HG03196 (cell line): ENCODE data around the gene TLE2.
"Not testable (repeated sequence)": the region's sequence is repeated elsewhere in the genome, so short reads cannot be mapped to it uniquely, and the experiment has no call there.

ENCODE experiments used
- ATAC-seq: cut with Tn5 transposase; IDR thresholded peaks from one replicate; pipeline ENCODE4 v1.9.1; 2021; ENCODE audit not compliant: unreplicated experiment

The TLE2 gene

DNA sequence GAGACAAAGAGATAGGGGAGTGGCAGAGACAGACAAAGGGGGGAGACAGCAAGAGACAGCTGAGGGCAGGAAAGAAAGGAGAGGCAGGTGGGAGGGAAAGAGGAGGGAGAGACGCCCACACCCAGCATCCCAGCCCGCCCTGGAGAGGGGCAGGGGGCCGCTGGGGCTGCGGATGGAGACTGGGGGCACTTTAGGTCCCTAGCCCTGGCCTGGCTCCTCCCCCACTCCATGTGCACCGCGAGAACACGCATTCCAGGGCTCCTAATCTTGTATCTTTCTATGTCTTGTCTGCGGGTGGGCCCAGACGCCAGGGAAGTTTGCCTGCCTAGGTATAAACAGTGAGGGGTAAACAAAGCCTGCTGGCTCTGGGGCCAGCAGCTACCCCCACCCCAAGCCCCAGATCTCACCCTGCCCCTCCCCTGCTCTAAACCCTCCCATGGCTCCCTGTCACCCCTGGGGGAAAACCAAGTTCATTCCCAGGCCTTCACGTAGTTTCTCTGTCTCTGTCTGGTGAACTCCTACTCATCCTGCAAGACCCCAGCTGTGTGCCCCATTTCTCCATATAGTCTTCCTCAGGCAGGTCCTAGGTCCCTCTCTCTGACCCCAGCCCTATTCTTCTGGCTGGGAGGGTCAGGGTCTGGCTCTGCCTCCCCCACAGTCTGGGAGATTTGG is 27.5 kb upstream of the TLE2 start:
- no peak for ATAC-seq

DNA sequence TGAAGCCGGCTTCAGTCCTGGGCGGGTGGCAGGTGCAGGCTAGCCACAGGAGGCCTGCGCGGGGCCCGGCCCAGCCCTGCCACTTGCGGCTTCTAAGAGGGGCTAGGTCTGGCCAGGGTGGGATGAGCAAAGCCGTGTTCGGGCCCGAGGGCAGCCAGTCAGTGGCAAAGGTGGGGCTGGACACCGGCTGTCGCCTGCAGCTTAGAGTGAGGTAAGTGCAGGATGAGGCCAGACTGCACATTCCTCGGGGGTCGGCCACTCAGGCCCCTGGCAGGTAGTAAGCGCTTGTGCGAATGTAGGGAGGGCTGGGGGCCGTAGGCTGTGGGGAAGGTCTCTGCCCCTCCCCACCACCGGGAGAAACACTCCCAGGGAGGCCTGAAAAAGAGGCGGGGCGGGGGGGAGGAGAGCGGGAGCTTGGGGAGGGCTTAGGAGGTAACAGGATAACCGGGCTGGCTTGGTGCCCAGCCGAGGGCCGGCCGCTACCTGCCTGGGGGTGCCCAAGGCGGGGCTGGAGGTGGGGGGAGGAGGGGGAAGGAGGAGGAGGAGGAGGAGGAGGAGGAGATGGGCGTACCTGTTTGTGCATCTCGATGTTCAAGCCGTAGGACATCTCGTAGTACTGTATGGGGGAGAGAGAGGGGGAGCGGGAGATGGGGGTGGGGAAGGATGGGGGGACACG is 26.8 kb upstream of the TLE2 start:
- no peak for ATAC-seq

DNA sequence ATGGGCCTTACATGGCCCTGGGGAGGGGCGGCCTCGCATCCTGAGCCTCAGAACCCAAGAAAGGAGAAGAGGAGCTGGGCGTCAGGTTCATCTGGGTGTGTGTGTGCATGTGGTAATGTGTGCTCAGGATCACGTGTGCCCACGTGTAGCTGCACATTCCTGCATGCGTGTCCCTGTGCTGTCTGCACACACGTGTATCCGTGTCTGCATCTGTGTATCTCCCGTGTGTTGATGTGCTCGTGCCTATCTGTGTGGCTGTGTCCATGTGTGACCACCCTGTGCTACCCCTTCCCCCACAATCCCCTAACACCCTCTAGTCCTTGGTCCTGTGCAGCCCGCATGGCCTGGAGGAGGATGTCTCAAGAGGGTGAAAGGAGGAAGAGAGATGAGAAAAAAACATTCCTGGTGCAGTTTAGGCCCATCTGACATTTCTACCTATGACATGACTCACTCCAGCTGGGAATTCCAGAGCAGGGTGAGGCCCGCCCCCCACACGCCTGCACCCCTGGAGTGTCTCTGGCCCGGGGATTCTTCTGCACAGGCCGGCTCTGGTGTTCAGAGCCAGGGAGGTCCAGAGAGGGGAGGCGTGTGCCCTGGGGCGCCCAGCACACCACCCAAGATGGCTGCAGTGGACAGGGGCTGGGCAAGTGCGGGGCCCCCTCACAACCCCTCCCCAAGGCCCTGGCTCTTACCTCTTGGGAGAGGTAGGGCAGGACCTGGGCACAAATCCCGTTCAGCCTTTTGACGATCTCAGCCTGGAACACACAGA is 26.1 kb upstream of the TLE2 start:
- no peak for ATAC-seq

DNA sequence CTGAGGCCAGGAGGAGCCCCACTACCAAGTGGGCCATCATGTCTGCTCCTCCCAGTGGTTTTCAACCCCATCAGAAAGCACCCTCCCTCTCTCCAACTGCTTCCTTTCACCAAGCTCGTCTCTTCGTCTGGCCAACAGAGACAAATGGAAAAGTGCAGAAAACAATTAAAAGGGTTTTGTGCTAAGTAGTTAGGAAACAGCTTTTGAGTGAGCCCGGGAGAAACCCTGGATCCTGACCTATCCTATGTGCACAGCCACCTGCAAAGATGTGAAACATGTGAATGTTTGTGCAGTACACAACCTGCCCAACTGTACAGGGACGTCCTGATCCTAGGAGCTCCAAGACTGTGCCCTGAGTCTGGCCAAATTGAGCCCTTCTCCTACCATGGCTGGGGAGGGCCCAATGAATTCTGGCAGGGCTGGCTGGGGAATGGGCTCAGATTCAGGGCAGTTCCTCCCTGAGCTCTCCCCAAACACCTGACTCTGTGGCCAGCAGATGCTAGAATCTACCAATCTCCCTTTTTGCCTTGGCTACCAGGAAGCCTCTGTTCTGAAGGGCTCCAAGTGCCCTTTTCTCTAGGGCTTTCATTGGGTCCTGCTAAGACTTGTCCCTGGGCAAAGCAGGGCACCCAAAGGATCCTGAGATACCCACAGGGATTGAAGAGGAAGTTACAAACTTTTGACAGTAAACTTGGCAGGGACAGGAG is 25.3 kb upstream of the TLE2 start:
- ATAC-seq: no peak

DNA sequence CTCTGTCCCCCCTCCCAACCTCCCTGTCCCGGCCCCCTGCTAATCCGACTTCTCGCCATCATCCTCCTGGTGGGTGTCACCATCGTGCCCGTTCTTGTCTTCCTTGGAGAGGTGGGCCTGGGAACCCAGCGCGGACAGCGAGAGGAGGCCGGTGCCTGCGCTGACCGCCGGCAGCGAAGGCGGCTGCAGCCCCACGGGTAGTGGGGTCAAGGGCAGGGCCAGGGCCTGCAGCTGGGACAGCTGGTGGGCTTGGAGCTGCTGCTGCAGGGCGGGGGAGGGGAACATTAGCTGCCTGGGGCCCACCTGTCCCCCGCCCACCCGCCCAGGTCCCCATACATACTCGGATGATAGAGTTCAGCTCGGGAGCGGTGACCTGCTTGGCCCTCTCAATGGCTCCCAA is 24.7 kb upstream of the TLE2 start:
- ATAC-seq: no peak

DNA sequence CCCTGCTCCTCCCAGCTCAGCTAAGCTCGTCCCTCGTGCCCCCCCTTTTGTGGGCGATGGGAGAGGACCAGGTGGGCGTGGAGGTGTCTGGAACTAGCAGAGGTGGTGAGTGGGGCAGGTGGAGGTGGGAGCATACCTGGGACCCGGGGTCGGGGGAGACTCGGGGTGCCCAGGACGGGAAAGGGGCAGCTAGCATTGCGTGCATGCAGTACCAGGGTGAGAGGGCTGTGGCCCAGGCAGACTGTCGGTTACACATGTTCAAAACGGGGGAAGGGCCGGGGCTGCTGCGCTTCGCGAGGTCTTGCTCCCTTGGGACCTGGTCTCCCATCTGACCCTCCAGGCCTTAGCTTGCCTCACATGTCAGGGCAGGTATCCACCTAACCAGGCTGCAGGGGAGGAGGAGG is 24.1 kb upstream of the TLE2 start:
- no peak for ATAC-seq

DNA sequence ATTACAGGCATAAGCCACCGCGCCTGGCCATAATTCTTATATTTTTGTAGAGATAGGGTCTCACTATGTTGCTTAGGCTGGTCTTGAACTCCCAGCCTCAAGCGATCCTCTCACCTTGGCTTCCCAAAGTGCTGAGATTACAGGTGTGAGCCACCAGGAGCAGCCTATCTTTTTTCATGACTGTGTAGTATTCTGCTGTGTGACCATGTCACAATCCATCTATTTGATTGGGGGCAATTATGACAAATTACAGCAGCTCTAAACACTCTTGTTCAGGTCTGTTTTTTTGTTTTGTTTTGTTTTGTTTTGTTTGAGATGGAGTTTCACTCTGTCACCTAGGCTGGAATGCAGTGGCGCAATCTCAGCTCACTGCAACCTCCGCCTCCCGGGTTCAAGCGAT is 20.9 kb upstream of the TLE2 start:
- not testable (repeated sequence) for ATAC-seq

DNA sequence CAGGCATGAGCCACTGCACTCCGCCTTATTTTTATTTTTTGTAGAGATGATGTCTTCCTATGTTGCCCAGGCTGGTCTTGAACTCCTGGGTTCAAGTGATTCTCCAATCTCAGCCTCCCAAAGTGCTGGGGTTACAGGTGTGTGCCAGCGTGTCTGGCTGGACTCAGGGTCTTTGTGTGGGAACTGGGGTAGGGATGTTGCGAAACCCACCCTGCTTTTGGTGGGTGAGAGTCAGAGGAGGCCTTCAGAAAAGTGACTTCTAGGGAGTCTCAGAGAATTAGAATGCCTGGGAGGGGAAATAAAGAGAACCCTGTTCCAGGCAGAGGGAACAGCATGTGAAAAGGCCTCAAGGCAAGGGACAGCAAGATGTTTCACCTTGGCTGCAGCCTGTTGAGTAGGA is 20.0 kb upstream of the TLE2 start:
- no peak for ATAC-seq

- no peak for ATAC-seq
Measured at GRCh38 chr19:3048190-3048533, 19.1 kb upstream of the TLE2 start.

- ATAC-seq: no peak
Measured at GRCh38 chr19:3047496-3048189, 18.6 kb upstream of the TLE2 start.

- ATAC-seq: no peak
Measured at GRCh38 chr19:3046698-3047495, 17.8 kb upstream of the TLE2 start.

DNA sequence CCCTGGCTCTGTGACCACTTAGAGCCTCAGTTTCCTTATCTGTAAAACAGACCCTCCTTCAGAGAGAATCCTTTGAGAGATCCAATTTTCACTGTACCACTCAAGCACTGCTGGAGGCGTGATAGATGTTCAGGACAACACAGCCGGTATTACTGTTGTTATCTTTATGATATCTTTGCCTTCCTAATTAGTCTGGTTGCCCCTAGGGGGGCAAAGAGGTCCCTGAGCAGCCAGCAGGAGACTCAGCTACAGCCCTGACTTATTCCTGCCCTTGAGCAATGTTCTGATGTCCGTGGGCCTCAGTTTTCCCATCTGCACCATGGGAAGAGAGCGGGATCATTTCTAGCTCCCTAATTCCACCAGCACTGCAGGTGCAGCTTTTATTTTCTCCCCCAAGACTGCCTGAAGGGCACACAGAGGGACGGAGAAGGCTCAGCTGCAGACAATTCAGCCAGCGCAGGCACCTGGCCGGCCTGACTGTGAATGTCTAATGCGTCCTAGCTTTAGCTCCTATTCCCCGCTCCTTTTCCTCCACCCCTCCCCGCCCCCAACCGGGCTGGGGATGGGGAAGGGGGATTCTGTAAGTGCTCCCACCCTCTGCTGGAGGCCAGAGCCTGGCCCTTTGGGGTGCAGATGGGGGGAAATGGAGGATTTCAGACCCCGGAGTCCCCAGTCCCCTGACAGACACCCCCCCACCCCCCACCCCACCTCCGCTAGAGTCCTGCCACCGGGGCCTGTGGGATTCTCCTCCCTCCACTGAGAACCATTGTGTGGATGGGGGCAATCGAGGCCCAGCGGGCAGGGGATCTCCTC is 17.0 kb upstream of the TLE2 start:
- ATAC-seq: no peak

DNA sequence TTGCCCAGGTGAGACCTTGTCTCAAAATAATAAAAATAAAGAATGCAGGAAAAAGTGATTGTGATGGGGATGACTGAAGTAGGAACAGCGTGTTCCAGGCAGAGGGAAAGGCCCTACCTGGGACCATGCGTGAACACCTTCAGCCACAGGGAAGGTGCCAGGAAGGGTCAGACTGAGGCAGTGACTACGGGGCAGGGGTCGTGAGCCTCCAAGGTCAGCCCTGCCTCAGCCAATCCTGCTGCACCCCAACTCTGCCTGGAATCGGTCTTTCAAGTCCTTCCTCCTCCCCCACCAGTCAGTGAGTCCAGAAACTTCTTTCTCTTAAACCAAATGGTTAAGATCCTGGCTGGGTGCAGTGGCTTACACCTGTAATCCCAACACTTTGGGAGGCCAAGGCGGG is 16.1 kb upstream of the TLE2 start:
- ATAC-seq: no peak

DNA sequence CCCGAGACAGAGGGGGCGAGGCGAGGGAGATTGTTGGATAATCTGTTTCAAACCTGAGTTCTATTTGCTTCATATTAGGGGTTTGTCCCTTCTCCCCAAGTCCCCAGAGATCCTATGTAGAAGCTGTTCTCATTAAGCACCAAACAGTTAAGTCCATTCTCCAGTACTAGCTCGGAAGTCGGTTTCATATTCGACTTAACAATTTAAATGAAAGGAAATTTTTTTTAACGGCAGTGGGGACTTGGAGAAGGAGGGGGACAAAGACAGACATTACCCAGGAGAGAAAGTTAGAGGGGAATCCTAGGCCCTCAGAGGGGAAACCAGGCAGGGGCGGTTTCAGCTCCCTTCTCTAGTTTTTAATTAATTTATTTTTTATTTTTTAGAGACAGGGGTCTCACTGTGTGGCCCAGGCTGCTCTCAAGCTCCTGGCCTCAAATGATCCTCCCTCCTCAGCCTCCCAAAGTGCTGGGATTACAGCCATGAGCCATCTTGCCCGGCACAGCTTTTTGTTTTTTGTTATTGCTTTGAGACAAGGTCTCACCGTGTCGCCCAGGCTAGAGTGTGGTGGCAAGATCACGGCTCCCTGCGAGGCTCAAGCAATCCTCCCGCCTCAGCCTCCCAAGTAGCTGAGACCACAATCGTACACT is 13.7 kb upstream of the TLE2 start:
- no peak for ATAC-seq

- ATAC-seq: no peak
Measured at GRCh38 chr19:3041761-3042620, 12.9 kb upstream of the TLE2 start.

DNA sequence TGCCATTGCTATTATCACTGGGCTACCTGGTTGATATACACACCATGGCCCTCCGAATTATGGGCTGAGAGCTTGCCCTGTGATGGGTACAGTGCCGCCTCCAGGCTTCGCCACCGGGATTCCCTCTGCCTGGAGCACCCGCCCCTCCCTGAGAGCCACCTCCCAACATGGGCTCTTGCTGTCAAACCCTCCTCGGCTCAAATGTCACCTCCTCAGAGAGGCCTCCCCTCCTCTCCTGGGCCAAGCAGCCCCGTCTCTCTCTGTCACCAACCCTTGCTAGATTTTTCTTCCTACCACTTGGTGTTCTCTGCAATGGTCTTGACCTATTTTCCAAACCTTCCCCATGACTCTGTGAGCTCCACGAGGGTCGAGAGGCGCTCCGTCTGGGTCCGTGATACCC is 12.2 kb upstream of the TLE2 start:
- ATAC-seq: no peak

GRCh38 chr19:3039641-3040077 is 10.6 kb upstream of the TLE2 start:
- ATAC-seq: no peak

GRCh38 chr19:3039125-3039524 is 10.0 kb upstream of the TLE2 start:
- ATAC-seq: no peak
